Measurements from ENCODE around the gene ARTN.

ARTN gene

GRCh38 chr1:43924516-43924915 is 9.1 kb upstream of the ARTN start:
- DNase-seq (ENCODE audit: low read depth in 4 of 4, low spot score in 1 of 4), result no peak

- no peak for DNase-seq (ENCODE audit: low read depth in 4 of 4, low spot score in 1 of 4)
Measured at GRCh38 chr1:43925846-43926245, 7.8 kb upstream of the ARTN start.

- no peak for DNase-seq (ENCODE audit: low read depth in 4 of 4, low spot score in 1 of 4)
Measured at GRCh38 chr1:43930168-43930948, 3.2 kb upstream of the ARTN start.

- no peak for DNase-seq (ENCODE audit: low read depth in 4 of 4, low spot score in 1 of 4)
Measured at GRCh38 chr1:43930949-43931275, 2.7 kb upstream of the ARTN start.

- DNase-seq (ENCODE audit: low read depth in 4 of 4, low spot score in 1 of 4), result no peak
Measured at GRCh38 chr1:43931711-43932660, 1.6 kb upstream of the ARTN start.

- no peak for DNase-seq (ENCODE audit: low read depth in 4 of 4, low spot score in 1 of 4)
Measured at GRCh38 chr1:43932786-43933385, 715 bp upstream of the ARTN start.

- DNase-seq (ENCODE audit: low read depth in 4 of 4, low spot score in 1 of 4), result peak in 2 of 4 experiments; percentile 18 to 30
Measured at GRCh38 chr1:43934101-43934985, 742 bp downstream of the ARTN start.

GRCh38 chr1:43934986-43935324 is 1.4 kb downstream of the ARTN start:
- DNase-seq (ENCODE audit: low read depth in 4 of 4, low spot score in 1 of 4), result no peak

GRCh38 chr1:43935711-43936427 is 2.3 kb downstream of the ARTN start:
- no peak for DNase-seq (ENCODE audit: low read depth in 4 of 4, low spot score in 1 of 4)

- DNase-seq (ENCODE audit: low read depth in 4 of 4, low spot score in 1 of 4), result no peak
Measured at GRCh38 chr1:43936431-43937151, 3.0 kb downstream of the ARTN start.

GRCh38 chr1:43937179-43937865 is 3.7 kb downstream of the ARTN start:
- no peak for DNase-seq (ENCODE audit: low read depth in 4 of 4, low spot score in 1 of 4)

- no peak for DNase-seq (ENCODE audit: low read depth in 4 of 4, low spot score in 1 of 4)
Measured at GRCh38 chr1:43938383-43938782, 4.8 kb downstream of the ARTN start.

GRCh38 chr1:43938892-43939587 is 5.4 kb downstream of the ARTN start:
- no peak for DNase-seq (ENCODE audit: low read depth in 4 of 4, low spot score in 1 of 4)

GRCh38 chr1:43942411-43942810 is 8.8 kb downstream of the ARTN start:
- no peak for DNase-seq (ENCODE audit: low read depth in 4 of 4, low spot score in 1 of 4)

GRCh38 chr1:43944860-43945259 is 11.3 kb downstream of the ARTN start:
- no peak for DNase-seq (ENCODE audit: low read depth in 4 of 4, low spot score in 1 of 4)

- DNase-seq (ENCODE audit: low read depth in 4 of 4, low spot score in 1 of 4), result no peak
Measured at GRCh38 chr1:43945674-43946235, 12.2 kb downstream of the ARTN start.

- DNase-seq (ENCODE audit: low read depth in 4 of 4, low spot score in 1 of 4), result peak; percentile 89 to 93 (median 90)
Measured at GRCh38 chr1:43946236-43947060, 12.8 kb downstream of the ARTN start, which contains the start of gene IPO13. IPO13 (plus strand) TSS chr1:43946950; CDS start chr1:43947601, 651 bp downstream.

Measured in stimulated activated CD4-positive, alpha-beta T cell treated with anti-CD3 and anti-CD28 coated beads, Interleukin-1b, Interleukin-23, amount 100 ng/mL, for 24 hours (primary cell).